Stromal cell of bone marrow (primary cell): ENCODE results near the gene ATXN7L1.
"Not testable (repeated sequence)": the region's sequence is repeated elsewhere in the genome, so short reads cannot be mapped to it uniquely, and the experiment has no call there.

Experiments used
- DNase-seq: peaks from one replicate; pipeline ENCODE4 v3.0.0-alpha.2; 2012; ENCODE audit warnings: low read depth

ATXN7L1 gene

GRCh38 chr7:105617280-105618015 is 259.0 kb downstream of the ATXN7L1 start:
- DNase-seq = no peak

- DNase-seq = no peak
Observed at GRCh38 chr7:105614341-105614840, 262.0 kb downstream of the ATXN7L1 start.

- DNase-seq = no peak
Observed at GRCh38 chr7:105613611-105614330, 262.6 kb downstream of the ATXN7L1 start.

GRCh38 chr7:105612806-105613205 is 263.6 kb downstream of the ATXN7L1 start:
- no peak for DNase-seq

GRCh38 chr7:105611856-105612775 is 264.3 kb downstream of the ATXN7L1 start:
- no peak for DNase-seq

DNA sequence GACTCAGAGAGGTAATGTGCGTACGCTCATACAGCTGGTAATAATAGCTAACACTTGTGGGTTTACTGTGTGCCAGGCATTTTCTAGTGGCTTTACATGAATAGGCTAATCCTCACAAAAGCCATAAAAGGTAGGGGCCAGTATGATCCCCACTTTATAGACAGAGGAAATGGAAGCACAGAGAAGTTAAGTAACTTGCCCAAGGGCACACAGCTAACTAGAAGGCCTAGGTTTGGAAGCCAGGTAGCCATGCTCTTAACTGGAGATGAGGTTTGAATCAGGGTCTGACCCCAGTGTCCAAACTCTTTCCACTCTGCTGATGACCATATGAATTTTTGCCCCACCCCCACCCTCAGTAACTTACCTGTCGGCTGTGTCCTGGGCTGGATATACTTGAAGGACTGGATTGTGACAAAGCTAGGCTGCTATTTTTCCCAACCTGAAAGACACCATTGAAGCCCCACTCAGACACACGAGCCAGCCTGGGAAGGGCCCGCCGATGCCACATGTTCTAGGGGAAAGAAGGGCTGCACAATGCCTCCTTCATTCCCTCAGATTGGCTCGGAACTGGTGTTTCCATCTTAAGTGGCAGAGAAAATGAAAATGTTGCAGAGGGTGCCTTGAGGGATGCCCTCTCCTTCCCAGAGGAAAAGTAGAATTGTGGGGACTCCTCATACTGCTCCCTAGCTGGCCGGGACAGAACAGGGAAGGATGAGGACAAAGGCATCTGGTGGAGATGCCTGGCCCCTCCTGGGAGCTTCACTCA is 266.1 kb downstream of the ATXN7L1 start:
- DNase-seq = no peak

DNA sequence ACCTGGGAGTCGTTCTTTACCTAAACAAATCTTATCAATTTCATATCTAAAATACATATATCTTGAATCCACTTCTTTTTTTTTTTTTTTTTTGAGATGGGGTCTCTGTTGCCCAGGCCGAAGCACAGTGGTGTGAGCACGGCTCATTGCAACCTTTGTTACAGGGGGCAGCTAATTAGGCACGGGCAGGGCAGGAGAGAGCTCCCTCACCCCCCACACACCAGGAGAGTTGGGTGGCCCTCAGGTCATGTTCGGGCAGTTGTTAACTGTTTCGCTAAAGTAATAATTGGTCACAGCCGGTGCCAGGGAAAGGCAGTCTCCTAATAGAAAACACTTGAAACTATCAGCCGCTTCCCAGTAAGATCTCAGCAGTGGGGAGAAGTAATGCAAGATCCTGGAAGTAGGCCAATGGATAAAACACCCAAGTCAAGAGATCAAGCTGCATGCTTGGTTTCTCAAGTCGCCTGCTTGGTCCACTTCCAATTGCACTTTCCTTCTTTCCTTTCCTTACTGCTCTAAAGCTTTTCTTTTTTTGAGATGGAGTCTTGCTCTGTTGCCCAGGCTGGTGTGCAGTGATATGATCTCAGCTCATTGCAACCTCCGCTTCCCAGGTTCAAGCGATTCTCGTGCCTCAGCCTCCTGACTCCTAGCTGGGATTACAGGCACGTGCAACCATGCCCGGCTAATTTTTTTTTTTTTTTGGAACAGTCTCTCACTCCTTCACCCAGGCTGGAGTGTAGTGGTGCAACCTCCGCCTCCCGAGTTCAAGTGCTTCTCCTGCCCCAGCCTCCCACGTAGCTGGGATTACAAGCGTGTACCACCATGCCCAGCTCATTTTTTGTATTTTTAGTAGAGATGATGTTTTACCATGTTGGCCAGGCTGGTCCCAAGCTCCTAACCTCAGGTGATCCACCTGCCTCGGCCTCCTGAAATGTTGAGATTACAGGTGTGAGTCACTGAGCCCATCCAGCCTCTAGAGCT is 273.8 kb downstream of the ATXN7L1 start:
- no peak for DNase-seq

DNA sequence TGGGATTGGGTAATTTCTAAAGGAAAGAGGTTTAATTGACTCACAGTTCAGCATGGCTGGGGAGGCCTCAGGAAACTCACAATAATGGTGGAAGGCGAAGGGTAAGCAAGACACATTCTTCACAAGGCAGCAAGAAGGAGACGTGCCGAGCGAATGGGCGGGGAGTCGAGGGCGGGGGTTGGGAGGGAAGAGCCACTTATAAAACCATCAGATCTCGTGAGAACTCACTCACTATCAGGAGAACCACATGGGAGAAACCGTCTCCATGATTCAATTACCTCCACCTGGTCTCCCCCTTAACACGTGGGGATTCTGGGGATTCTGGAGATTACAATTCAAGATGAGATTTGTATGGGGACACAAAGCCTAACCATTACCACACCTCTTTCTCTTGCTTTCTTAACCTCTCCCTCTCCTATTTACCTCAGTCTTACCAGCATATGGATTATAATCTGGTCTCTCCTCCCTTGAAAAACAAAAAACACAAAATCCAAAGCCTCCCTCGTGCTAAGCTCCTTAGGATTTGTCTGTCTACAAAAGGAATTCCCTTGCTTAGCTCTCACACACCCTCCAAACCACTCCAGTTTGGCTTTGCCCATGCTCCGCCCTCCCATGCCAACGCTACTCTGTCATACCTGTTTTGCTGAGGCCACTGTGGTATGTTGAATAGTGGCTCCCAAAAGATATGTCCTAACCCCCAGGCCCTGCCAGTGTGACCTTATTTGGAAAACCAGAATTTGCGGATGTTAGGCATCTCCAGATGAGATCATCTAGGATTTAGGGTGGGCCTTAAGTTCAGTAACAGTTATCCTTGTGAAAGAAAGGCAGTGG is 275.5 kb downstream of the ATXN7L1 start:
- no peak for DNase-seq

DNA sequence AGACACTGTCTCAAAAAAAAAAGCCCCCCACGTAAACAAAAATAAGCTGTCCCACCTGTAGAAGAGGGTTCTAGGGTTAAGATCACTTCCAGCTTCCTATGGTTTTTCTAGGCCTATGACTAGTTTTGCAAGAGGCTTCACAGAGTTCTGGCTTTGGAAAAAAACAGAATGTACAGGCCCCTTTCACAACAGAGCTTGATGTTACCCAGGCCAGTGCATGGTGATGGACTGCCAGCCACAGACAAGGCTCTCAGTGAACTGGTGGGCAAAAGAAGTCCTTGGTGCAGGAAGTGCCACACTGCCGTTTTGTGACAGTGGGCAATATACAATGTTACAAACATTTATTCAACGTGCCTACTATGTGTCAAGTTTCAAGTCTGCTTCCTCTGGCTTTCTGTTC is 276.8 kb downstream of the ATXN7L1 start:
- DNase-seq = no peak

DNA sequence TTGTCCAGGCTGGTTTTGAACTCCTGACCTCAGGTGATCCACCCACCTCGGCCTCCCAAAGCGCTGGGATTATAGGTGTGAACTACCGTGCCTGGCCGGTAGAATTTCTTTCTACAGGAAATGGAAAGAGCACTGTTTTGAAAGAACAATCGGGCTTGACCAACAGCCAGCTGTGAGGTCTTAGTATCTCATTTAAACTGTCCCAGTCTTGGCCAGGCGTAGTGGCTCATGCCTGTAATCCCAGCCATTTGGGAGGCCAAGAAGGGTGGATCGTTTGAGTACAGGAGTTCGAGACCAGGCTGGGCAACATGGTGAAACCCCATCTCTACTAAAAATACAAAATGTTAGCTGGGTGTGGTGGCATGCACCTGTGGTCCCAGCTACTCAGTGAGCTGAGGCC is 277.3 kb downstream of the ATXN7L1 start:
- DNase-seq = not testable (repeated sequence)

GRCh38 chr7:105596866-105597265 is 279.5 kb downstream of the ATXN7L1 start:
- no peak for DNase-seq

DNA sequence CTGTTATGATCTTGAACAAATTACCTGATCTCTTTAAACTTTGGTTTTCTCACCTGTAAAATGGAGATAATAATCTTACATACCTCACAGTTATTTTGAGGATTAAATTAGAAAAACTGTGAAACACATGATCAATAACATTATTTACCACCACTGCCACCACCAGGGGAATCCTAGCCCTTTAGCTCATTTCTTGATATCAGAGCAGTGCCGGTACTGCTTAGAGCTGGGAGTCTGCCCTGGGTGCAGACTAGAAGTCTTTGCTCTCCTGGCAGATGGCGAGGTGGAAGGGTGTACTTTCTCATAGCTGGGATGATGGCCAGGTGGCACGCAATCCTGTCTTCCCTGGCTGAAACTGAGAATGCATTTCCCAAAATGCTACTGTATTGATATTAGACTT is 282.4 kb downstream of the ATXN7L1 start:
- no peak for DNase-seq

- DNase-seq = no peak
Observed at GRCh38 chr7:105591522-105591921, 284.9 kb downstream of the ATXN7L1 start.

DNA sequence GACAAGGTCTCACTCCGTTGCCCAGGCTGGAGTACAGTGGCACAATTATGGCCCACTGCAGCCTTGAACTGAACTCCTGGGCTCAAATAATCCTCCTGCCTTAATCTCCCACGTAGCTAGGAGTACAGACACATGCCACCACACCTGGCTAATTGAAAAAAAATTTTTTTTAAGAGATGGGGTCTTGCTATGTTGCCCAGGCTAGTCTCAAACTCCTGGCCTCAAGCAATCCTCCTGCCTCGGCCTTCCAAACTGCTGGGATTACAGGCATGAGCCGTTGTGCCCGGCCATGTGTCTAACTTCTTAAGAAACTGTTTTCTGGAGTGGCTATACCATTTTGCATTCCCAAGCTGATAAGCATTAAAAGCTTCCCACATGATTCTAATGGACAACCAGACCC is 285.6 kb downstream of the ATXN7L1 start:
- no peak for DNase-seq

- DNase-seq = peak; percentile 85
Observed at GRCh38 chr7:105589356-105590077, 286.9 kb downstream of the ATXN7L1 start.

DNA sequence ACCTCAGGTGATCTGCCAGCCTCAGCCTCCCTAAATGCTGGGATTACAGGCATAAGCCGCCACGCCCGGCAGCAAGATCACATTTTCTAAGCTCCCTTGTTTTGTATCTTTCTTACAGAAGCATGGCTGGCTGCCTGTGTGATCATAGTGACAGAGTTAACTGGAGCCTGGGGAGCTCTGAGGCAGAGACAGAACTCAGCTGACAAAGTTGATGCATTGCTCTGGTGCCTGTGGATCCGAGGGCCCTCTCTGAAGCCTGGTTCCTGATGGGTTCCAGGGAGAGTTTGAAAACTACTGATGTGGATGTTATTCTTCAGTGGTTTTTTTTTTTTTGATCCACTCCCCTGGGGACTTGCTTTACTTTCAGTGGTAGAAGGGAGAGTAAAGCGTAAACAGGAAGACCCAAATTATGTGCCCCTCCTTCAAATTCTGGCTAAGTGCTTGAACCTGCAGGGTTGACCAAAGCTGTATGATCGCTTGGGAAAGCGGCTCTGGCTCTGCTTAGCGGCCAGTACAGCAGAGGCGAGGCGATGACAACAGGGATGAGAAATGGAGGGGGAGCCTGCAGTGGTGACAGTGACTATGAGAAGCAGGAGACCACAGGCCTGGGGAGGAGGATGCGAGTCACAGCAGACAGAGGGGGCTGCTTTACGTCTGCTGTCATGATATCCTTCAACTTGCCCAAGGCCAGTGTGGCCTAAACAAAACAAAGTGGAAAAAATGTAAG is 288.3 kb downstream of the ATXN7L1 start:
- no peak for DNase-seq

DNA sequence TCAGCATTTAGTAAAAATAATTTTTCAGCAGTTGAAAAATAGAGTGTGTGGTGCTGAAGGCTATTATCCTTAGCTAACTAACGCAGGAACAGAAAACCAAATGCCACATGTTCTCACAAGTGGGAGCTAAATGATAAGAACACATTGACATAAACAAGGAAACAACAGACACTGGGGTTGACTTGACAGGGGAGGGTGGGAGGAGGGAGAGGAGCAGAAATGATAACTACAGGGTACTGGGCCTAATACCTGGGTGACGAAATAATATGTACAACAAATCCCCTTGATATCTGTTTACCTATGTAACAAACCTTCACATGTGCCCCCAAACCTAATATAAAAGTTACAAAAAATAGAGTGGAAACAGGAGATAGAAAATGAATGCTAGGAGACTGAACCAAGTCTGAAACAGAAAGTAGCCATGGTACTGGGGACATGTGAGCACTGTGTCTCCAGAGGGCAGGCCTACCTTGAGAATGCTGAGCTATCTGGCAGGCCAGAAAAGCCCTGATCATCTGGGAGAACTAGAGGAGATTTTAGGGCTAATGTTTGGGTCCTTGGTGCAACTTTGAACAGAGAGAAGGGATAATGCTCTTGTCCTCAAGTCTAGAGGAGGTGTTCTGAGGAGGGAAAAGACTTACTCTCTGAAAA is 290.4 kb downstream of the ATXN7L1 start:
- no peak for DNase-seq

DNA sequence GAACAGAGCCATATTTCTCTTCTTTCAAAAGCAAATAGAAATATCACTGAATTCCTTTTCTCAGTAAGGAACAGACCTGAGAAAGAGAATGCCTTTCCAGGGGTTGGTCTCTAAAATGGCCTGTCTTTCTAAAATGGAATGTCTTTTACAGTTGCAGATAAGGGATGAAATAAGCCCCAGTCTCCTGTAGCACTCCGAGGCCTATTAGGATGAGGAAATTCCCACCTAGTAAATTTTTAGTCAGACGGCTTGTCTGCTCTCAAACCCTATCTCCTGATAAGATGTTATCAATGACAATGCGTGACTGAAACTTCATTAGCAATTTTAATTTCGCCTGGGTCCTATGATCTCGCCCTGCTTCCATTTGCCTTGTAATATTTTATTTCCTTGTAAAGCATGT is 292.2 kb downstream of the ATXN7L1 start:
- no peak for DNase-seq
